Endothelial cell of umbilical vein (primary cell): Measurements from ENCODE around the gene LY6G6C. TPM values are rescaled to one million over a fixed set of nuclear protein-coding genes. Genes with fewer than 3 reads are reported as not detected.

Experiments
- BruUV-seq: library from RNA; stranded (reverse); fragments of 400-500 nt; replicated peaks from 2 replicates; lab custom pipeline; 2021; lab: Mats Ljungman, UMichigan
- CTCF ChIA-PET: fragments of 300-600, 350-600 bp; sonication (Branson Sonifier 250); formaldehyde crosslinking; loops from one replicate; lab custom pipeline; 2021; ENCODE audit warnings: antibody characterized with exemption, inconsistent platforms; lab: Charles Lee
- POLR2A ChIA-PET: fragments of 300-600, 350-600 bp; sonication (Branson Sonifier 250); formaldehyde crosslinking; loops from one replicate; lab custom pipeline; 2021; ENCODE audit warnings: antibody characterized with exemption, inconsistent platforms; lab: Charles Lee
- DNase-seq: peaks from one replicate; pipeline ENCODE4 v3.0.0-alpha.2; 2011; ENCODE audit warnings: low read depth, low spot score
- FAIRE-seq: peaks from 2 replicates; lab custom pipeline; 2011; peaks lifted over from hg19 to GRCh38; lab: Jason Lieb, UNC
- H2AFZ ChIP-seq: 2 replicates; pipeline ENCODE4 v1.6.0; 2012; ENCODE audit warnings: low read depth, low read length, control low read depth, inconsistent platforms
- H3K27ac ChIP-seq: 2 replicates; pipeline ENCODE4 v1.5.1; 2011; ENCODE audit warnings: low read depth, mild to moderate bottlenecking, control low read depth, low read length, moderate library complexity; ENCODE audit not compliant: insufficient read depth
- H3K27me3 ChIP-seq, 2 experiments: 2 replicates each; pipeline versions ENCODE4 v1.6.0 to v1.6.1; 2011; ENCODE audit warnings: low read length in 2 of 2, mixed read lengths in 1 of 2; ENCODE audit not compliant: control insufficient read depth in 2 of 2, insufficient read depth in 2 of 2
- H3K36me3 ChIP-seq, 2 experiments: 2 replicates in 1 of 2; 3 replicates in 1 of 2; pipeline ENCODE4 v1.5.1; 2011; ENCODE audit warnings: low read length in 2 of 2, mild to moderate bottlenecking in 1 of 2, moderate library complexity in 1 of 2; ENCODE audit not compliant: control insufficient read depth in 2 of 2, insufficient read depth in 2 of 2; ENCODE audit errors: extremely low read depth in 1 of 2
- H3K4me1 ChIP-seq: 3 replicates; pipeline ENCODE4 v1.5.1; 2011; ENCODE audit warnings: mild to moderate bottlenecking, low read length; ENCODE audit not compliant: control insufficient read depth, insufficient read depth; ENCODE audit errors: extremely low read depth
- H3K4me2 ChIP-seq: 2 replicates; pipeline ENCODE4 v1.6.1; 2011; ENCODE audit warnings: low read length, control low read depth, mixed read lengths; ENCODE audit not compliant: insufficient read depth
- H3K4me3 ChIP-seq, 3 experiments: fragments of 200-600 bp in 1 of 3; sonication (generic), shearing (Covaris generic) in 1 of 3; replicated peaks in 1 of 3; 2 replicates each; pipeline ENCODE4 v1.5.1; 2011 to 2016; ENCODE audit warnings: control low read depth in 3 of 3, low read length in 3 of 3, mild to moderate bottlenecking in 2 of 3, inconsistent platforms in 1 of 3, low read depth in 1 of 3, moderate library complexity in 1 of 3; ENCODE audit not compliant: insufficient read depth in 1 of 3
- H3K79me2 ChIP-seq: 2 replicates; pipeline ENCODE4 v1.6.0; 2012; ENCODE audit warnings: low read length, inconsistent platforms; ENCODE audit not compliant: control insufficient read depth, insufficient read depth
- H3K9ac ChIP-seq: replicated peaks from 2 replicates; pipeline ENCODE3; 2011; ENCODE audit warnings: low read length, control low read depth; ENCODE audit not compliant: insufficient read depth; ENCODE audit errors: extremely low read depth
- H3K9me1 ChIP-seq: replicated peaks from 3 replicates; pipeline ENCODE4 v1.6.0; 2011; ENCODE audit warnings: mild to moderate bottlenecking, low read length; ENCODE audit not compliant: control insufficient read depth, insufficient read depth; ENCODE audit errors: extremely low read depth
- H3K9me3 ChIP-seq: replicated peaks from 2 replicates; pipeline ENCODE4 v1.5.1; 2012; ENCODE audit warnings: low read length, inconsistent platforms; ENCODE audit not compliant: control insufficient read depth, insufficient read depth
- H4K20me1 ChIP-seq: replicated peaks from 2 replicates; pipeline ENCODE3; 2011; ENCODE audit warnings: mild to moderate bottlenecking, low read length; ENCODE audit not compliant: control insufficient read depth, insufficient read depth; ENCODE audit errors: extremely low read depth
- CTCF ChIP-seq, 2 donors: IDR thresholded peaks; 1 replicate in 1 of 2; 2 replicates in 1 of 2; pipeline ENCODE4 v1.5.1; 2011; ENCODE audit warnings: low read length in 2 of 2, mild to moderate bottlenecking in 2 of 2, moderate library complexity in 2 of 2, control low read depth in 1 of 2, inconsistent platforms in 1 of 2, low read depth in 1 of 2; ENCODE audit not compliant: insufficient read depth in 1 of 2; ENCODE audit errors: extremely low read depth in 1 of 2
- EZH2 ChIP-seq: IDR thresholded peaks from 2 replicates; pipeline ENCODE4 v1.6.1; 2012; ENCODE audit warnings: borderline replicate concordance, low read depth, mild to moderate bottlenecking, moderate library complexity, low read length, inconsistent platforms; ENCODE audit not compliant: severe bottlenecking
- FOS ChIP-seq: IDR thresholded peaks from 2 replicates; pipeline ENCODE4 v1.6.1; 2011; ENCODE audit warnings: mild to moderate bottlenecking, low read length, moderate library complexity, borderline replicate concordance; ENCODE audit not compliant: insufficient read depth
- GATA2 ChIP-seq: IDR thresholded peaks from 2 replicates; pipeline ENCODE4 v1.7.0; 2011; ENCODE audit warnings: low read depth, mild to moderate bottlenecking, moderate library complexity, mixed read lengths, low read length; ENCODE audit not compliant: insufficient read length, insufficient read depth
- JUN ChIP-seq: IDR thresholded peaks from 2 replicates; pipeline ENCODE4 v1.6.1; 2011; ENCODE audit warnings: borderline replicate concordance, low read depth; ENCODE audit not compliant: insufficient read length, insufficient read depth
- MAX ChIP-seq: IDR thresholded peaks from 2 replicates; pipeline ENCODE4 v1.6.1; 2011; ENCODE audit not compliant: insufficient read depth, insufficient read length
- MYC ChIP-seq: IDR thresholded peaks from one replicate; pipeline ENCODE4 v1.6.1; 2011; ENCODE audit warnings: mild to moderate bottlenecking, low read depth, low read length
- POLR2A ChIP-seq: IDR thresholded peaks from 2 replicates; pipeline ENCODE4 v1.6.1; 2012; ENCODE audit warnings: low read depth, mild to moderate bottlenecking, control low read depth, low read length
- POLR2AphosphoS5 ChIP-seq: IDR thresholded peaks from 2 replicates; pipeline ENCODE4 v1.6.1; 2012; ENCODE audit warnings: low read depth, mild to moderate bottlenecking, control low read depth, low read length, moderate library complexity; ENCODE audit not compliant: insufficient read depth
- dilution Hi-C: fragments of 300-500 bp; cut with MboI; formaldehyde crosslinking; loops from one replicate; pipeline ENCODE4 v1.15.0; 2019; ENCODE audit warnings: low sequenced_read_pairs; ENCODE audit not compliant: extremely low pct_ligation_motif_present
- intact Hi-C: fragments of 100-400 bp; cut with micrococcal nuclease; formaldehyde crosslinking; loops from one replicate; pipeline ENCODE4 v1.10.0; 2022
- polyA plus RNA-seq, 4 experiments: library from polyadenylated mRNA; depleted of rRNA in 3 of 4; stranded (reverse) in 3 of 4; unstranded in 1 of 4; fragments of >200 nt; gene quantifications; 2 replicates each; pipeline versions ENCODE4 v1.2.1 to v1.2.3, GENCODE V29; 2011 to 2012; ENCODE audit warnings: missing spikeins in 1 of 4
- total RNA-seq: library from RNA; stranded (reverse); gene quantifications from 2 replicates; pipeline ENCODE4 v1.2.3, GENCODE V29; 2021

Gene LY6G6C
- total and polyA plus RNA-seq, 2 donors (not counting 3 experiments of a cell fraction or from before 2014, with no cell fraction given), result 0.33 TPM; not detected in 1

- Histone ChIP-seq H3K9me1 (no peaks in the 10 kb centered on the region), H3K9me3 (no peaks in the 10 kb centered on the region), H3K4me1 (peaks cover 41% of the 10 kb centered on the region), H3K36me3 (peaks cover 7 to 17% of the 10 kb centered on the region in 2 experiments), H3K79me2 (peaks cover 42% of the 10 kb centered on the region), H4K20me1 (no peaks in the 10 kb centered on the region), H3K4me3 (peak overlapping the region in 2 of 3 experiments; percentile 86 to 98), H2AFZ (peak overlapping the region; percentile 8), H3K9ac (peak overlapping the region; percentile 96), H3K4me2 (peak overlapping the region; percentile 93), H3K27me3 (no peaks in the 10 kb centered on the region), H3K27ac (peak overlapping the region; percentile 94)
- BruUV-seq, result TSS peak; percentile 4
- dilution Hi-C loops, result no loop called here
- ChIA-PET CTCF (interaction anchor here (0.7 to 6.0 kb wide), 8 partner anchors 25 to 94 kb away, joined by 3 to 55 read pairs (median 3); partner anchors contain the start of genes HSPA1B, LY6G5B and VARS1), POLR2A (interaction anchor here (0.5 to 3.2 kb wide), 7 partner anchors 25 to 91 kb away, joined by 3 to 19 read pairs (median 3); partner anchors contain the start of genes HSPA1A, HSPA1B and HSPA1L)
- DNase-seq (no peak), FAIRE-seq (no peak)
- intact Hi-C loops, result loop anchor here (10.0 kb wide), 1 partner anchor 192 kb away; the partner anchor contains the start of genes ATP6V1G2, DDX39B and NFKBIL1
- TF ChIP-seq POLR2A (no peak), MYC (no peak), EZH2 (no peak), CTCF (IDR thresholded peaks at IDR 0.05; ENCODE audit: extremely low read depth in 1 of 2, insufficient read depth in 1 of 2, low read depth in 1 of 2, low read length in 2 of 2) (no peak), JUN (no peak), GATA2 (no peak), MAX (no peak), POLR2AphosphoS5 (no peak), FOS (no peak)
Measured at GRCh38 chr6:31736768-31737314, 15.3 kb upstream of the LY6G6C start.
